ENCODE measurements around the gene ETV6.
"Not testable (repeated sequence)": the region's sequence is repeated elsewhere in the genome, so short reads cannot be mapped to it uniquely, and the experiment has no call there.

The ETV6 gene

DNA sequence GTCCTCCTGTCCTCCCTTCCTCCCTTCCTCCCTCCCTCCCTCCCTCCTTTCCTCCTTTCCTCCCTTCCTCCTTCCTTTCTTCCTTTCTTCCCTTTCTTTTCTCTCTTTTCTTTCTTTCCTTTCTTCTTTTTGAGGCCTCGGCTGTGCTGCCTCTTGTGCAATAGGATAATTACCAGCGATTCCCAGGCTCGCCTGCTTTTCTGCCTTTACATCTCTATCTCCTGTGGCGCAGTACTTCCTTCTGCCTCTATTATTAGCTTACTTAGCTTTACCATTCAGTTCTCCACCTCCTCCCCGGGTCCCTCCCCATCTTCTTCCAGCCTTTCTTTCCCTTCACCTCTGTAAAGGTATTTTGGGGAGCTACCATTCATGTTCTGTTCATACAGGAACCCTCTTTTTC is 19.9 kb downstream of the ETV6 start:
- no peak for DNase-seq (ENCODE audit: low spot score)

DNA sequence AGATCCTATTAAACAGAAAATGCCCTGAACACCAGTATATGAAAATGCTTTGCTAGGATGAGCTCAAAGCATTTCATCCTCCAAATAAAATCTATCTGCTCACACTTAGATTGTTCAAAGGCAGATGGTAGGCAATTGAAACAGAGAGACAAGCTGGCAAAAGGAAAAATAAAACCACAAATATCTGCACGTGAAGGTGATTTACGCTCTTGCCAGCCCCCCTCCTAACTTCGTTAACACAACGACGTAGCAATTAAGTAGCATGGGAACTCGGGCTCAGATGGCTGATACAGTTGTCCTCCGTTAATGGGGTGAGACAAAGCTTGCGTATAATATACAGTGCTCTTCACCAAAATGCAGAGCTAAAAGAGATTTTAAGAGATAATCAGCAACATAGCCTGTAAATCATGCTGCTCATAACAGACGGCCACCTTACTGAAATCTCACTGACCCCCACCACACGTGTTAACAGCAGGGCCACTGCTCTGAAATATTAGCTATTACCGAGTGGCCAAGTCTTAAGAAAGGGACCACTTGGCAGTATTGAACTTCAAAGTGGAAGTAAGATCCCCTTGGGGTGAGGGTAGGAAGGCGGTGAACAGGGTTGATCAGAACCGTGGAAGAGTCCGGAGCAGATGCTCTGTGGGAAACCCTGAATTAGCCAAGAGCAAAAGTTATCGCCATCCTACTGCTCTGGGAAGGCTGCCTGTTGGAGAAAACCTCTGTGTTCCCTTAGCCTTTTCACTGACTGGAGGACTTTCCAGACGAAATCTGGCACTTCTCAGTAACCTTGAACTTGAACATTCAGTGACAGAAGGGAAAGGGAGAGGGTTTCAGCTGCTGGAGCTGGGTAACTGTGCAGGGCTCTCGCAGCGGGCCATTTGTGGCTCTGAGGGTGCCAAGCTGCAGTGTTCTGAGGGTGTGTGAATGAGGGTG is 23.1 kb downstream of the ETV6 start:
- no peak for DNase-seq (ENCODE audit: low spot score)

- no peak for DNase-seq (ENCODE audit: low spot score)
Measured at GRCh38 chr12:11673666-11674461, 24.4 kb downstream of the ETV6 start.

DNA sequence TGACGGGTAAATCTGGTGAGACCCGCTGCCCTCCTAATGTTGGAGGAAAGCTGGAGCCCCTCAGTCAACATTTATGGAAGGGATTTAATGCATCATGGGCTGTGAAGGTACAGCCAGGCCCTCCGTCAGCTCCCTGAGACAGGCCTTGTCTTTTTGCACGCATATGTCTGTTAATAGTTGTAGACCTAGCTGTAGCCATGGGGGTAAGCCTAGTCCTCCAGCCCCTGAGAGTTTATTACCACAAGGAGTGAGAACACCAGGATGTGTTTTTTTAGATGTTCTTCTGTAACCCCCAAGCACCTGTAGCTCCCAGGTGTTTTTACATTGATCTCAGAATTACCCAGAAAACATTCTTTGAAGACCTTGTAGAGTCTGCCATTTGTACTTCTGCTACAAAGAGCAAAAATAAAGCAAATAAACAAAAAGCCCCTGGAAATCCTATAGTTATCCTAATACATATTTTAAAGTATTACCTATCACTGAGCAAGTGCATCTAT is 25.5 kb downstream of the ETV6 start:
- DNase-seq (ENCODE audit: low spot score), result no peak

- no peak for DNase-seq (ENCODE audit: low spot score)
Measured at GRCh38 chr12:11676052-11676451, 26.6 kb downstream of the ETV6 start.

GRCh38 chr12:11677093-11677492 is 27.6 kb downstream of the ETV6 start:
- DNase-seq (ENCODE audit: low spot score), result no peak

GRCh38 chr12:11677752-11678151 is 28.3 kb downstream of the ETV6 start:
- no peak for DNase-seq (ENCODE audit: low spot score)

GRCh38 chr12:11678781-11679180 is 29.3 kb downstream of the ETV6 start:
- DNase-seq (ENCODE audit: low spot score), result no peak

- no peak for DNase-seq (ENCODE audit: low spot score)
Measured at GRCh38 chr12:11681207-11681606, 31.7 kb downstream of the ETV6 start.

DNA sequence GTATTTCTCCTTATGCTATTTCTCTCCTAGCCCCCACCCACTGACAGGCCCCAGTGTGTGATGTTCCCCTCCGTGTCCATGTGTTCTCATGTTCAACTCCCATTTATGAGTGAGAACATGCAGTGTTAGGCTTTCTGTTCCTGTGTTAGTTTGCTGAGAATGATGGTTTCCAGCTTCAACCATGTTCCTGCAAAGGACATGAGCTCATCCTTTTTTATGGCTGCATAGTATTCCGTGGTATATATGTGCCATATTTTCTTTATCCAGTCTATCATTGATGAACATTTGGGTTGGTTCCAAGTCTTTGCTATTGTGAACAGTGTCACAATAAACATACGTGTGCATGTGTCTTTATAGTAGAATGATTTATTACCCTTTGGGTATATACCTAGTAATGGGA is 32.2 kb downstream of the ETV6 start:
- not testable (repeated sequence) for DNase-seq (ENCODE audit: low spot score)

DNA sequence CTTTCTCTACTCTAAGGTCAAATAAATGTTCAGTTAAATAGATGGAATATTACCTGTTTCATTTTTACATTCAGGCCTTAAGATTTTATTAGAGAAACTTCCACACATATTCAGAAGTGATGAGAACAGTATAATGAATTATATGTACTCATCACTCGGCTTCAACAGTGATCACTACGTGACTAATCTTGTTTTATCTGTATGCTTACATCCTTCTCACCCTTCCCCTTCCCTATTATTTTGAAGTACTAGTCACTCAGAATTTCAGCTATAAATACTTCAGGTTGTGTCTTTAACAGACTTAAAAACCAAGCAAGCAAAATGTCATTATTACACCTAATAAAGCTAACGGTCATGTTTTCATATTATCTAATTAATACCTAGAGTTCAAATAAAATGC is 34.9 kb downstream of the ETV6 start:
- no peak for DNase-seq (ENCODE audit: low spot score)

DNA sequence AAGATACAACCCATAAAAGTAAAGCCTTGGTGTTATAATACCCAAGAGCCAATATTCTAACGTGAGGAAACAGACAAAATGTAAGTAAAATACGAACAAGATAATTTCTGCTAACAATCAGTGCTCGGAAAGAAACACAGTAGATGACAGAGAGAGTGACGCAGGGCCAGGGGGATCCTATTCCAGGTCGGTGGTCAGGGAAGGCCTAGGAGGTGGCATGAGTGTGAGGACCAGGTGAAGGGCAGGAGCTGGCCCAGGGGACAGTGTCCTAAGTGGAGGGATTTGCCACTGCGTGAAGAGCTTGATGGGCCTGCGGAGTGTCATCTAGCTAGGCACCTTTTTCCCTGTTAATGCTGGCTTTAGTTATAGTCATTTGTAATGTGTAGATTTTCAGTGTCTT is 35.3 kb downstream of the ETV6 start:
- no peak for DNase-seq (ENCODE audit: low spot score)

GRCh38 chr12:11685316-11685715 is 35.8 kb downstream of the ETV6 start:
- DNase-seq (ENCODE audit: low spot score), result no peak

- DNase-seq (ENCODE audit: low spot score), result no peak
Measured at GRCh38 chr12:11685716-11686115, 36.2 kb downstream of the ETV6 start.

GRCh38 chr12:11686120-11686519 is 36.6 kb downstream of the ETV6 start:
- no peak for DNase-seq (ENCODE audit: low spot score)

- no peak for DNase-seq (ENCODE audit: low spot score)
Measured at GRCh38 chr12:11687528-11687927, 38.1 kb downstream of the ETV6 start.

DNA sequence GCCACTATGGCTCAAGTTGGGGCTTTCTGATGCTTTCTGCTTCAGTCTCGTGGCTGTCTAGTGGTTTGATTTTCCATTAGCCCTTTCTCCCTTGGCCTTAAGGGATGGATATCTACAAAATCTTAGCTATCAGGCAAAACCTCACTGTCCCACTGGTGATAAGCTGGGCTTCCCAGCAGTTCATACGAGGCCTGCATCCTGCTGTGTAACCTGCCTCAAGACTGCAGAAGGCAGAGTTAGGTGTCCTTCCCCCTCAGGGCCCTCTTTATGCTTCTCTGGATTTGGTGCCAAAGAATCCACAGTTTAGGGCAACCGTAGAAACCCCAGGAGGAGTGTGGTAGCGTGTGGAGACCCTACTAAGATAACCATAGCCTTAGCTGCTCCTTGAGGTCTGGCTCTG is 38.9 kb downstream of the ETV6 start:
- DNase-seq (ENCODE audit: low spot score), result no peak

- DNase-seq (ENCODE audit: low spot score), result no peak
Measured at GRCh38 chr12:11688831-11689230, 39.4 kb downstream of the ETV6 start.

GRCh38 chr12:11689591-11690186 is 40.2 kb downstream of the ETV6 start:
- DNase-seq (ENCODE audit: low spot score), result no peak

DNA sequence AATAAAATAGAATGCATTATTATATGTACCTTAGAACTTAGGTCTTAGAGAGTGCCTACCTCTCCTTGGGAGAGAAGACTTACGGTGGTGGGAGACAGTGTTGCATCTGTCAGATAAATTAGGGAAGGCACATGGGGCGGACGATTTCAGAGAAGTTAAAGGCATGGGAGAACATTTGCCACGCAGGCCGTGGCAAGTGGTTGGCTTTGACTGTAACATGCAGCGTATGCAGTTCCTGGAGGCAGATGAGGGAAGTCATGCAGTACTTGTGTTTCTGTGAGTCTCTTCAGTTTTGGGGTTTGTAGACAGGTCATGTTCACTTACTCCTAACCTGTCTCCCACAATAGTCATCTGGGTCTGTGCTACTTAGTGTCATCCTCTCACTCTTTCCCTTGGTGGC is 43.6 kb downstream of the ETV6 start:
- DNase-seq (ENCODE audit: low spot score), result no peak

- no peak for DNase-seq (ENCODE audit: low spot score)
Measured at GRCh38 chr12:11693601-11694000, 44.1 kb downstream of the ETV6 start.

- DNase-seq (ENCODE audit: low spot score), result no peak
Measured at GRCh38 chr12:11694528-11694927, 45.1 kb downstream of the ETV6 start.

- DNase-seq (ENCODE audit: low spot score), result no peak
Measured at GRCh38 chr12:11695321-11695720, 45.8 kb downstream of the ETV6 start.
